HG03103 (cell line): ENCODE data around the gene SCUBE2.
"Not testable (repeated sequence)": the region's sequence is repeated elsewhere in the genome, so short reads cannot be mapped to it uniquely, and the experiment has no call there.

ENCODE experiments used
- ATAC-seq: cut with Tn5 transposase; IDR thresholded peaks from one replicate; pipeline ENCODE4 v1.9.1; 2021; ENCODE audit warnings: low read depth; ENCODE audit not compliant: unreplicated experiment

The SCUBE2 gene

DNA sequence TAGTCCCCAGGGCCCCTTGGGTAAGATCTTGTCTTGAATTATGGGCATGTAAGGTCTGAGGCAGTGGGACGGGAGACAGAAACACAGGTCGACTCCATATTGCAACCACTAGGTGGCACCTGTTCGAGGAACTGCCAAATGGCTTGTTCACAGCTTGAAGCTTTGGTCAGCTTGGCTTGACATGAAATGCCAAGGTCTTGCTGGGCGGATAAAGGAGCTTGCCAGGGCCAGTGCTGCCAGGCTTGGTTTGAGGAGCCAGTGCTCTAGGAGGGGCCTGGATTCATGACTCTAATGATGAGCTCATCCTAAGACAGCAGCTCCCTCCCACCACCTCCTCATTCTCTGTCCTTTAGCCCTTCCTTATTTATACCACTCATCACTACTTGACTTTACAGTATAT lies 75.7 kb downstream of the SCUBE2 start:
- ATAC-seq = no peak

DNA sequence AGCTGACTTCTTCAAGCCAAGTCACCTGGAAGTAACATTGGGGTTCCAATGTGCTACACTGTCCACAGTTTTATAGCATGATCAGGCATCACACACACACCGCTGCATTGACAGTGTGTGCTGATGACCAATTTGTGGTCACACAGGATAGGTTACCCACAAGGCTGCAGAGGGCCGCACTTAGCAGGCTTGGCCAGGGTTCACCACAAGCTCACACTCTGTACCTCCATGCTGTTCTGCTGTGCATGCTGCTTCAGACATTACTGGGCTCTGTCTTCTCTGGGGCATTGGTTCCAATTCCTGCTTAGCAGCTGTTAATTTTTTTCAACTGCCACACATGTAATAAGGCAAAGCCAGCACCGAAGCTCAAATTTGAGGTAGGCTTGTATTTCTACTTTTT lies 76.6 kb downstream of the SCUBE2 start:
- no peak for ATAC-seq

DNA sequence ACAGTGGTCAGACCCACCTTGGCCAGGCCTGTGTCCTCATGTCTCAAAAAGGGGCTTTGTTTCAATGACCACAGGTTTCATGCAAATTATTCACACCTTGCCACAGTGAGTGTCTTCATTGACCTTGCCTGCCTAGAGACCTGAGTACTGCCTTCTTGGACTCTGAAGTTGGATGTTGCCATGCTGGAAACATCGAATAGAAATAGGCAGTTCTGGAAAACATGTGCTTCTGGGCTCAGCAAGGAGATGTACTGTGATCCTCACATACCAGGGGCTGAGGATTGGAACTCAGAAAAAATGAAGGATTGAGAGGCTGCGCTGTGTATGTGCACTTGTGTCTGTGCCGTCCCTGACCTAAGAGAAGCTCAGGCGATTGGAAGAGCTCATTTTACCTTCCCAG lies 78.0 kb downstream of the SCUBE2 start:
- ATAC-seq = no peak

DNA sequence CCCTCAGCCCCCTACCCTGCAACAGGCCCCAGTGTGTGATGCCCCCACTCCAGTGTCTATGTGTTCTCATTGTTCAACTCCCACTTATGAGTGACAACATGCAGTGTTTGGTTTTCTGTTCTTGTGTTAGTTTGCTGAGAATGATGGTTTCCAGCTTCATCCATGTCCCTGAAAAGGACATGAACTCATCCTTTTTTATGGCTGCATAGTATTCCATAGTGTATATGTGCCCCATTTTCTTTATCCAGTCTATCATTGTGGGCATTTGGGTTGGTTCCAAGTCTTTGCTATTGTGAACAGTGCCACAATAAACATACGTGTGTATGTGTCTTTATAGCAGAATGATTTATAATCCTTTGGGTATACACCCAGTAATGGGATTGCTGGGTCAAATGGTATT lies 81.9 kb downstream of the SCUBE2 start:
- ATAC-seq = not testable (repeated sequence)

DNA sequence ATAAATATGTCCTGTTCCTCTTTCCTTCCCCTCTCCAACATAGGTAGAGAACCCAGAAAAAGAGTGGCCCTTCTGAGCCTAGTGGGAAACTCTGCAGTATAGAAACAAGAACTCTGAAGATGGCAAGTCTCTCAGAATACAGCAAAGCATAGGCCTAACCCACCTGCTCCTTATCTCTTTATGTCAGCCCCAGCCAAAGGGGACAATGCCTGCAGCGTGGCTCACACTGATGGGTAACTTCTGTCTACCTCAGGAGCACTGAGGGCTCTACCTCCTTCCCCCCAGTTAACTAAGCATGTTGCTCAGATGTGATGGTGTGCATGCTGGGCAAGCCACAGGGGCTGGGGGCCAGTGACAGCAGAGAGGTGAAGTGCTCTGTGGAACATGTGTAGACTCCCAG lies 82.7 kb downstream of the SCUBE2 start:
- ATAC-seq = no peak

DNA sequence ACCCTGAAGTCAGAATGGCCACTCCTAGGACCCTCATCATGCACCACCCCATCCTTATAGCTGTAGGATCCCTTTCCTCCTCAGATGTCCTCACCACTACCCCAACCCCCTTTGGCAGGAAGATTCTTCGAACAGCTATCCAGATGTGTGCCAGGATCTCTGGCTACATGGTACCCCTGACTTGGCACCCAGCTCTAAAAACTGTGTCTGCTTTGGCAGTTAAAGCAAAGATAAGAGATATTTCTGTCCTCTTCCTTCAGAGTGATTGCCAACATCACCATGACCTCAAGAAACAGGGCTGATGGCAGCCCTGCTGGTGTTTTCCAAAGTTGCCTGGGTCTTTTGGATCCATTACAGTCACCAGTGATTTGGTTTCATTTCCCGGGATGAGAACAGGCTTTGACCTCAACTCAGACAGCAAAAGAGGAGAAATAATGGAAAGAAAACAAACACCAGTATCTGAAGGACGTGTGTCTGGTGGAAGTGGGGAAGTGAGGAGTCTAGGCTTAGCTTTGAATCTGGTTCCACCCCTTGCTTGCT lies 83.3 kb downstream of the SCUBE2 start:
- no peak for ATAC-seq

DNA sequence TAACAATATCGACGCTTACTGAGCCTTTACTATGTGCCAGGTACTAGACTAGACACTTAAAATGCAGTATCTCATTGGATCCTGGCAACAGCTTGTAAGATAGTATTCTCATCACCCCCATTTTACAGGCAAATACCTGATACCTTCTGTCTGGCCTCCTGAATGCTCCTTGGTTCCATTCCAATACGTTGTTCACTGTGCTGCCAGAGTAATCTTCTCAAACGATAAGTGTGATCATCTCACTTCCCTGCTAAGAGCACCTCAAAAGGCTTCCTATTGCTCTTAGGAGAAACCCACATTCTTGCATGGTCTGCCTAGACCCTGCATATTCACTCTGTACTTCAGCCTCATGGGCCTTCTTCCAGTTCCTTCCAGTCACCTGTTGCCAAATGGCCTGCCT lies 86.3 kb downstream of the SCUBE2 start:
- no peak for ATAC-seq

DNA sequence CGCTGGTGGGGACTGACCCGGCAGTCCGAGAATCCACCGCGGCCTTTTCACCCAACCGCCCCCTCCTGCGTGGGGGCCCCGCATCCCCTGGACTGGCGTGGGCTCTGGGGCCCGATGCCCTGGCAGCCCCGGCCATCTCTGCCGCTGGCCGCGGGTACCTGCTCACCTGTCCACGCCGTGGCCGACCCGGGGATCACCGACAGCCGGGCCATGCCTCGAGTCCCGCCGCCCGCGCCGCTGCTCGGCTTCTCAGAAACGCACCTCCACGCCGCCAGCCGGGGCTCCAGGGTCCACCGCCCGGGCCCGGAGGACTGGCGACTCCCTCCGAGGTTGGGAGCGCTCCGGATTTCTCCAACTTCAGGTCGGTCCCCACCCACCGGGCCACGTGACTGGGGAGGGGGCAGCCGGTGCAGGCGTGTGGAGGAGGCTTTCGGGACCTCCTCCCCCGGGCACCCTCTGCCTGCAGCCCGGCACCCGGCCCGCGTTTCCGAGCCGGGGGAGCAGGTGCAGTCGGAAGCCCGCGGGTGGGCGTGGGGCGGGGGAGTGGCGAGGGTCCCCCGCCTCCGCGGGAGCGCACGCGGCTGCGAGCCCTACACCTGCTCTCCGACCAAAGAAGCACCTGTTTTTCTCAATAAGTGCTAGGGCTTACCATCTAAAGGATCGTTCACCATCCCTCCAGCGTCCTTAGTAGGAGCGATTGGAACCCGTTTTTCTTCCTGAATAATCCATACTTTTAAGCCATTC lies 87.0 kb downstream of the SCUBE2 start:
- ATAC-seq = no peak

DNA sequence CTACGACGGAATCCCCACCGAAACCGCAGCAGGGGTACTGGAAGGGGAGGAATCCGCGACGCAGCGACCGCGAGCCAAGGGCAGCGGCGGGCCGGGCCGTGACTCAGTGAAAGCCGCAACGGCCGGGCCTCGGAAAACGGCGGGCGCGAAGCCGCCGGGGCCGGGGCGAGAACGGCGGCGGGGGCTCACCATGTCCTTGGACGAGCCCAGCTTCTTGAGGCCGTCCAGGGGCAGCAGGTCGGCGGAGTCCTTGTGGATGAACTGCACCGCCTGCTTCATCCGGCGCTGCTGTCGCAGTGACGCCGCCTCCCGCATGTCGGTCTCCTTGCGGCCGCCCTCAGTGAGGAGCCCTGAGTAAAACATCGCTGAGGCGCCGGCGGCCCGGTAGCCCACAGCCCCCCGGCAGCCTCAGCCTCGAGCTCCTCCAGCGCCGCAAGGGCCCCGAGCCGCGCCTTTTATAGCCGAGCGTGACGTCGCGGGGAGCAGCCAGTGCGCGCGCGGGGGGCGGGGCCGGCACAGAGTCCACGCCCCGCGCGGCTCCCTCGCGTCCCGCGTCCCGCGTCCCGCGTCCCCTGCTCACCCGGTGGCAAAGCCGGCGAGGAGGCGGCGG lies 87.7 kb downstream of the SCUBE2 start, which contains the start of gene NRIP3:
TSS of gene NRIP3 (minus strand) at position 429 of the 610 bp plus-strand sequence. CDS start at position 363, 66 bp downstream.
- ATAC-seq = no peak

DNA sequence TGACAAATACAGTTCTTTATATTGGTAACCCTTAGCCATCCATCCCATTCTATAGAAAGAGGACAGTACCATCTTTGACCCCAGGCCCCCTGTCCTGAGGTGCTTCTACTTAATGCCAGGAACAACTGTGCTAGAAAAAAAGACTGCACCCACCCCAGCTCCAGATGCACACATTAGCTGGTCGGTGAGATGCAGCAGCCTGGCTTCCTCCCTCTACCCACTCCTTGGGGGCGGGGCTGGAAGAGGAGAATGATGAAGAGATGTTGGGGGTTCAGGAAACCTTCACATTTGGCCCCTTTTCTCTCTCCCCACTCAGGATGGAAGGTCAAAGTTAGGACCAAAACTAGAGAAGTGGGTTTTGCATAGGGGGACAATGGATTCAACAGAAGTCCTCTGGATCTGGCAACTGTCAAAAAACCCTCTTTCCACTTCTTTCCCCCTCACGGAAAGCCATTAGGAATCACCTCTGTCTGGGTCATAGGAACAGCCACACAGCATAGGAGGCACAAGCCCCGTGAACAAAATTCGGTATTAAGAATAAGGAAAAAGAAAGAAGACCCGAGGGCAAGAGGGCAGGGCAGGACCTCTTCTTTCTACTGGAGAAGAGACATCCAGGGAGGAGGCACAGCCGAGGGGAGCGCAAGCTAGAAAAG lies 88.4 kb downstream of the SCUBE2 start:
- ATAC-seq = no peak

DNA sequence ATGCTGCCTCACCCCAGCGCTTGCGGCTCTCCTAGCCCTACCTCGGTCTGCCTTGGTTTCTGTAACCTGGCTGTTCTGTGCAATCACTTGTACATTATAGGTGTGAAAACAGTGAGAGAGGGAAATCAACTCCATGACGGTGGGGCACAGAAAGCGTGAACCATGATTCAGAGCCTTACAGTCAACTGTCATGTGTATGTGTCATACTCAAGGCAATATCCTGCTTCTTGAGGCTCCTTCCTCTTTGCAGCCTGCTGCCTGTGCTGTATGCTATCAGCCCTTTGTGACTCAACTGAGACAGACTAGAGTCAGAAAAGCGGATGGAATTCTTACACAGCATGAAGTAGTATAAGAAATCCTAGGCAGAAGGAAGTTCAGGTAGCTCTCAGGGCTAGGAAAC lies 89.7 kb downstream of the SCUBE2 start:
- ATAC-seq = no peak

DNA sequence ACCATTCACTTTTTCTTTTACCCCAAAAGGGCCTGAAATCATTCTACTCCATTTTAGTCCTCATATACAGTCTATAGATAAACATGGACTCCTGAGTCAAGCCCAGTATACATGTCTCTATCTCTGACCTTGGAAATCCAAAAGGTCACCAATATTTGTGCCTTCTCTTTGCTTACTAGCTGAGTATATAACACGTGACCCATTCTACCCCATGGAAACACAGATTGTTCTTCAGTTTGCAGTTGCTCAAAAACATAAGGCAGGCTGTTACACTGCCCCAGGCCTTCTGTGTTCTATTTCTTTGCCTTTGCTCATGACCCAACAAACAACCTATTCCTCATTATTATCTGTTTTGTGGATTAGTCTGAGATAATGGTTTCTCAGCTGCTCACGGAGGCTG lies 93.4 kb downstream of the SCUBE2 start:
- ATAC-seq = no peak

DNA sequence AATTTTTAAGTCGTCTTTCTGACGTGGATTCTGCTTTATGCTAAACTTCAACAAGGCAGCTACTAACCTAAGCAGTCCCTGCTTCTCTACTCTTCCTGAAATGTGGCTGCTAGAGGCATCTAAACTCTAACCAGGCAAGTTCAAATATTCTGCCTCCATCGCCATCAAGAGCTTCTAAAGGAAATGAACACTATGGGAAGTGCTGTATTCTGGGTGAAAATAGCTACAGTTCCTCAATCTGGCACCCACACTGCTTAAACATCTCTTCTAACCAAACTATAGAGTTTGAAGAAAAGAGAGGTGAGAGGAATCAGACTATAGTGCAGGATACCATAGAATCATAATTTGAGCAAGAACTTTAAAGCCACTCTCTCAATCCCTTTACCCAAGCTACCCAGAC lies 93.9 kb downstream of the SCUBE2 start:
- no peak for ATAC-seq

DNA sequence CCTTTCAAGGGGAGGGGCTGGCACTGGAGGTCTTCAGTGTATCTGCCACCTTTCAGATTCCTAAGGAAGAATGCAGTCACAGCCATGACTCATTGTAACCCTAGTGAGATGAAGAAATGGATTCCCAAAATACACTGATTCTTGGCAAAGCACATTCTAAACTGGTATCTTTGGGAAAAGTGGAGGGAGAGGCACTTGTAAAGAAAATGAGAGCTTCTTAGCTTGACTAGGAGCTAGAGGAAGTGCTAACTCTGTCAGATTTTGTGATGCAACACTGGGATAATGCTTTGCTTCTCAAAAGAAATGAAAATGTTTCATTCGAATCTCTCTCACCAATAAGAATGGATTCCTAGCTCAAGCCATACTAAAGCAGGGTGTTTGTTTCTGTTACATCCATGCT lies 101.9 kb downstream of the SCUBE2 start:
- ATAC-seq = no peak

DNA sequence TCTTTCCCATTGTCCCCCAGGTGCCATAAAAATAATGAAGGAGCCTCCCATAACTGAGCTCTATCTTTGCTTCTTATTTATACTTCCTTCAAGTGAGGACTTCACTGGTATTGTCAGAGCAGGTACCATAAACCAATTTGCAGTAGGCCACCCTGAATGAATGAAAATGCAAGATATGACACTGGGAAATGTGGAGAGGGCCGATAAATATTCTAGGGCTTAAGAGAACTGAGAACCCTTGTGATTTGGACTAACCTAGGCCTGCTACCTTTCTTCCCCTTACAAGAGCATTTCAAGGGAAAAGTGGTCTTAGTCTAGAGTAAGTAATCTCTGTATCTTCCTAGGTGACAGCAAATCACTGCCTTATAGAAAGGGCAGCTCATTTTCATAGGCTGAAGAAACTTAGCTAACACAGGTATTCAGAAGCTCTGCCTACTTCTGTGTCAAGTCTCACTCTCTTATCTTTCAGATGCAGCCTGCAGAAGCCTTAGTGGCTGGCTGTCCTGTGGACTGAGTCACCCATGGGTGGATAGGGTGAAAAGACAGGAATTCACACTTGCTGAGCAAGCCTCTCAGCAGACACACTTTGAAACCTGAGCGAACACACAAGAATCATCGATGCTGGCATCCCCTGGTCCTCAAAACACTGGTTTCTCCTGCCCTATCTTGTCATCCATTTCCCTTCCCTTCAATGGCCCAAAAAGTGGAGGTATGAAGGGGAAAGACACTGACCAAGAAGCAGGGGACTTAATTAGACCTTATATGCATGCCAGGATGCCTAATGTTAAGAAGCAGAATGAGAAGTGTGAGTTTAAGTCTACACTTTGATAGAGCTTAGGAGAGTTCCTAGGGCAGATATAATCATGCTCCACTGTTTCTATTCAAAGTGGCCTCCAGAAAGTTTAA lies 102.8 kb downstream of the SCUBE2 start:
- ATAC-seq = no peak

DNA sequence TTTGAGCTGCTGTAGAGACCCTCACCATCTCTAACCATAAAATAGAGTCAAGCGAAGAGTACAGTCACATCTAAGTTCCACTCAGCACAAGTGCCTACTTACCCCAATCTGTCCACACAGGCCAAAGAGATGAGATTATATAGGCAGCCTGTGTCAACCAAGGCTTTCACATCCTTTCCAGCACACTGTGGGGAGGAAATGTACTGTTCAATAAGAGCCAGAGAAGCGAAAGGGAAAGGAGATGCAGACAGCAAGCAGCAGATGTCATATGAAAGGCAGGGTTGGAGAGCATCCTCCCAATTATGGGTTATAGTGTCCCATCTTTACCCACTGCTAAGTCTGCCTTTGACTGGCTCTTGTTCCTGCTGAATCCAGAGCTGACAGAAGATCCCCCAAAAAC lies 104.0 kb downstream of the SCUBE2 start:
- ATAC-seq = no peak

DNA sequence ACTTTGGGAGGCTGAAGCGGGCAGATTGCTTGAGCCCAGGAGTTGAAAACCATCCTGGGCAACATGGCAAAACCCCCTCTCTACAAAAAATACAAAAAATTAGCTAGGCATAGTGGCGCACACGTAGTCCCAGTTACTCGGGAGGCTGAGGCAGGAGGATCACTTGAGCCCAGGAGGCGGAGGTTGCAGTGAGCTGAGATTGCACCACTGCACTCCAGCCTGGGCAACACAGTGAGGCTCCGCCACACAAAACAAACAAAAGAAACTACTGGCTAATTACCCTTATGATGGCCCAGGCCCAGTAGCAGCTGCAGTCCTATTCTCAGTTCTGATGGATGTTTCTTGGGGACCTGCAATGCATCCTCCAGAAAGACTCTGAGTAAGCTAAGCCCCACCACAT lies 104.6 kb downstream of the SCUBE2 start:
- ATAC-seq = not testable (repeated sequence)

DNA sequence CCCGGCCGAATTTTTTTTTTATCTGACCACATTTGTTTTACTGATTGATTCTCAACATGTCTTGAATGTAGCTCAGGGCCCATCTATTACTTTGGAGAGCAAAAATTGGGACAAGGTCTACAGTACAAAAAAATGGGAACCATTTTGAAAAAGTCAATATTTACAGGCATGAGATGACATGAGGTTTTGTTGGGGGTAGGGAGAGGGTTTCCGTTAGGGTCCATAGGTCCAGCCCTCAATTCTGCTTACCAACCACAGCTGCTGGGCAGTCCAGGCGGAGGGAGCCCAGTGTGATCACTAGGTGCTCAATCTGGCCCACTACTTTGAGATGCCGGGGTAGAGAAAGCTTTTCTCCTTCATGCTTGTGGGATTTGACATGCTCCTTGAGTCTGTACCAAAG lies 105.9 kb downstream of the SCUBE2 start:
- no peak for ATAC-seq

DNA sequence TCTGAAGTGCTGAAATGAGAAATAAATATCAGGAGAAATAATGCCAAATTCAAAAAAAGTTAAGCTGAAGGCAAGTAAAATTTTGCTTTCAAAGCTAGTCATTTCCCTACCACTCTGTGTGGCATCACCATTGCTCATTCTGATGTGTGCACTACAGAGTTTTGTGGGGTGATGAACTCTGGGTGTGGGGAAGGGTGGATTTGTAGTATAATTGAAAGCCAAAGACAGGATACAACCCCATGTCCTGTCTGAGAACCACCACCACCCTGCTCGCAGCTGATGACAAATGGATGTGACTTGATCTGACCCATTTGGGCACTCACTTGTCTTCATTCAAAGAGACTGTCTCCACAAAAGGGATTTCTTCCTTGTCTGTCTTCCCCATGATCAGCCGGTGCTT lies 107.8 kb downstream of the SCUBE2 start:
- no peak for ATAC-seq

DNA sequence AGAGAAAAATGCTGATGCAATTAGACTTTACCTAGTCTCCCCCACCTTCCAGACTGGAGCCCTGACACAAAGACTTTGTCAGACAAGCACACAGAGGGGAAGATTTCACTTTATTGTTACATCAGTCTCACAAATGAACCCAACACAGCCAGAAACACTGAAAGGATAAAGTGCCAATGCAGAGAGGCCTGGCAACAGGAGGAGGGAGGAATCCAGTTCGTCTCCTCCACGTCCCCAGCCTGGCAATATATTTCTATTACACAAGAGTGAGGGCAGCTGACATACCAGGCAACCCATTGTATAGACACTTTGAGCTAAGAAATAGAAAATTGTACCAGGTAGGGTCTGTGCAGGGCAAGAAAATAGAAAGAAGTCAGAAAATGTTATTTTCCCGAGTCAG lies 110.9 kb downstream of the SCUBE2 start:
- no peak for ATAC-seq

DNA sequence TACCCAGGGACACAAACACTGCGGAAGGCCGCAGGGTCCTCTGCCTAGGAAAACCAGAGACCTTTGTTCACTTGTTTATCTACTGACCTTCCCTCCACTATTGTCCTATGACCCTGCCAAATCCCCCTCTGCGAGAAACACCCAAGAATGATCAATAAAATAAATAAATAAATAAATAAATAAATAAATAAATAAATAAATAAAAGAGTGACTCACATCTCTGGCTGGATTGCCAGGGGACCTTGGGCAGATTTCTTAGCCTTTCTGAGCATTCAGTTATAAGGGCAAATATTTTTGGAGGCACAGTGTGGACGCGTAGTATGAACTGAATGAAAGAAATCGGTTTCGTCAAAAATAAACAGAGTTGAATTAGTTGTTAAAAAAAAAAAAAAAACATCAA lies 112.0 kb downstream of the SCUBE2 start:
- not testable (repeated sequence) for ATAC-seq
